ENCODE results near the gene PIGQ.
A peak's percentile ranks its signal among the peaks of the same experiment; 100 is the strongest.

PIGQ gene

DNA sequence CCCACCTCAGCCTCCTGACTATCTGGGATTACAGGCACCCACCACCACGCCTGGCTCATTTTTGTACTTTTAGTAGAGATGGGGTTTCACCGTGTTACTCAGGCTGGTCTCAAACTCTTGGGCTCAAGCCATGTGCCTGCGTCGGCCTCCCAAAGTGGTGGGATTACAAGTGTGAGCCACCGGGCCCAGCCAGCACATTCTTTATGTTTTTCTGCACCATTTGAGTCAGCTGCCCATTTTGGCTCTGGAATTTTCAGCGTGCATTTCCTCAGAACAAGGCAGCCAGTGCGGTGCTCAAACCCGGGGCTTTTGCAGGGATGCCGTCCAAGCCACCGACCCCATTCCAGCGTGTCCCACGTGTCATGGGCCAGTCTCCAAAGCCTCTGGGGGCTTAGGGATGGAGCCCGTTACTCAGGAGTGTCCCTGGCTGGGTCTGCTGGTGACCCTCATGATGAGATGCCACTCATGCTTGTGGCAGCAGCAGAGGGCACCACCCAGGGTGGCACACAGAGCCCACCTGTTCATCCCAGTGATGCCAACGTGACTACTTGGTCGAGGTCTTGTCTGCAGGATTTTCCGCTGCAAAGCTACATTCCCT lies 16.4 kb downstream of the PIGQ start:
- DNase-seq (ENCODE audit: insufficient read length), result no peak

DNA sequence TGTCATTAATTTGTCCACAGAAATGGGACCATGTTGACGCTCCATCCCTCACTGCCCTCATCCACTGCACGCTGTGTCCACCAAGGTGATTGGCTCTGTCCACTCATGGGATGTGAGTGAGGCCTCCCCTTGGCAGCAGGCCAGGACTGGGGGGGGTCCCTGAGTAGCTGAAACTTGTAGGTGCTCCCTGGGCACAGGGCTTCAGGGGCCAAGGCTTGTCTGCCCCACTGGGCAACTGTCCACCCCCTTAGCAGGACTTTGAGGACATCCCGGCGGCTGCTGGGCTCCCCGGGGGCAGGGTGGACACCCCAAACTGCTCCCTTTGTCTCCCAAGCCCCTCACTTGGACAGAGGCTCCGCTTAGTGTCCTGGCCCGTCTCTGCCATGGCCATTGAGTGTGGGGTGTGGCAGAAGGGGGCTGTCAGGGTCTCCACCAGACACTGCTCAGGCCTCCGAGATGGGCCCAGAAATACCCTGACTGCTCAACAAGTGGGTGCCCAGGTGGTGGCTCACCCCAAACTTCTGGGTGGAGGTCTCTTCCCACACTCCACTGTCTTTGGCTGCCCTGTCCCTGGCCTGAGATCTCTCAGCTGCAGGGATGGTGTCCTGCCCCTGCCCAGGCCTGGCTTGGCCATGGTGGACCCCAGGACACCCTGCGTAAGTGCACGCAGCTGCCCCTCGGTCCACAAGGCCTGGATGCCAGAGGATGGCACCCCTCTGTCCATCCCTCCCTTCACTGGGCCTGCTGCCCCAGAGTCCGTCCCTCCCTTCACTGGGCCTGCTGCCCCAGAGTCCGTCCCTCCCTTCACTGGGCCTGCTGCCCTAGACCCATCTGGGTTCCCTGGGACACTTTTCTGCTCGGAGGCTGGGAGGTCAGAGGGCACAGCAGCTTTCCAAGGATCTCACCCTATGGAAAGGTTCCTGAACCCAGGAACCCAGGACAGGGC lies 17.1 kb downstream of the PIGQ start:
- TF ChIP-seq POLR2AphosphoS5 (IDR thresholded peaks at IDR 0.05; ENCODE audit: low read depth, low read length) (no peak), POLR2A (IDR thresholded peaks at IDR 0.05; ENCODE audit: low read depth, low read length) (no peak), TAF1 (IDR thresholded peaks at IDR 0.05; ENCODE audit: borderline replicate concordance, low read depth, low read length) (no peak)
- DNase-seq (ENCODE audit: insufficient read length) (no peak), FAIRE-seq (no peak)

More for the DNA sequence above, 16.4 kb downstream of the PIGQ start:
- TF ChIP-seq POLR2AphosphoS5 (IDR thresholded peaks at IDR 0.05; ENCODE audit: low read depth, low read length) (no peak; the same call in 1 of the 2 replicates), POLR2A (IDR thresholded peaks at IDR 0.05; ENCODE audit: low read depth, low read length) (no peak), TAF1 (IDR thresholded peaks at IDR 0.05; ENCODE audit: borderline replicate concordance, low read depth, low read length) (no peak)
- FAIRE-seq, result no peak

DNA sequence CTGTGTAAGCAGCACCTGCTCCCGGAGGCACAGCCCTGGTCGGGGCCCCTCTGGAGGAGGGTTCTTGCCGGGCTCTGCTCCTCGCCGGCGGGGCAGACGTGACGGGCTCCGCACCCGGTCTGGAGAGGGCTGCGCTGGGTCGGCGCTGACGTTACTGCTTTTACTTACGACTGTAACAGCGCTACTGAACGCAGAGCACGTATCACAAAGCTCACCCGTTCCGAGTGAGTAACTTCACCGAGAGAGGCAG lies 18.8 kb downstream of the PIGQ start:
- FAIRE-seq, result peak; percentile 46
- TF ChIP-seq TAF1 (IDR thresholded peaks at IDR 0.05; ENCODE audit: borderline replicate concordance, low read depth, low read length) (no peak), POLR2A (IDR thresholded peaks at IDR 0.05; ENCODE audit: low read depth, low read length) (no peak), POLR2AphosphoS5 (IDR thresholded peaks at IDR 0.05; ENCODE audit: low read depth, low read length) (no peak; the same call in 1 of the 2 replicates)
- no peak for DNase-seq (ENCODE audit: insufficient read length)

DNA sequence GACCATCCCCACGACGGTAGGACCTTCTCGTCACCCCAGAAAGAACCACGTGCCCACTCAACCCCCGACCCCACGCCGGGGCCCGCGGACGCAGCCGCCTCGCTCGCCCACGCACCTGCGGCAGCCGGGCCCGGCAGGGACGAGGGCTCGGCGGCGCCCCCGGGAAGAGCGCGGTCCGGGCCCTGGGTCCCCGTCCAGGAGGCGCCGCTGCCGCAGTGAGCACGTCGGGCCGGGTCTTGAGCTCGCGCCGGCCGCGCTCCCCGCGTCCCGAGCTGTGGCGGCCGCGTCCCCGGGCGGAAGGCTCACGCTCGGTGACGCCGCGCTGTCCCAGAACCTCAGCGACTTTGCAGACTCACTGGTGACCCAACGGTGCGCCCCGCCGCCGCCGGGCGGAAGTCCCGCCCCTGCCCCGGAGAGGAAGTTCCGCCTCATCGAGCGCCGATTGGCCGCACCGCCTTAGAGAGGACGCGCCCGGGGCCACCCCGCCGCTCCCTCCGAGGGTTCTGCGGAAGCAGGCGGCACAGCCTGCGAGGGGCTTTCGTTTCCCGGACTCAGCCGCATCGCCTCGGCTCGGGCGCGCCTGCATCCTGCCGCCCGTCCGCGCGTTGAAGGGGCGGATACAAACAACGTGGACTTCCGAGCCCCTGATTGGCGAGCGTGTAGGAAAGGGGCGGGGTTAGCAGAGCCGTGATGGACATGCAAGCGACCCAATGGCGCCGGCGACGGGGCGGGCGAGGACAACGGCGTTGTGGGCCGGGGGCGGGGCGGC lies 19.3 kb downstream of the PIGQ start:
- no peak for FAIRE-seq
- peak; percentile 88 for DNase-seq (ENCODE audit: insufficient read length)
- TF ChIP-seq POLR2AphosphoS5 (IDR thresholded peaks at IDR 0.05; ENCODE audit: low read depth, low read length) (peak; percentile 66; the same call in 1 of the 2 replicates), TAF1 (IDR thresholded peaks at IDR 0.05; ENCODE audit: borderline replicate concordance, low read depth, low read length) (no peak; the same call in none of the 2 replicates), POLR2A (IDR thresholded peaks at IDR 0.05; ENCODE audit: low read depth, low read length) (peak; percentile 90)

DNA sequence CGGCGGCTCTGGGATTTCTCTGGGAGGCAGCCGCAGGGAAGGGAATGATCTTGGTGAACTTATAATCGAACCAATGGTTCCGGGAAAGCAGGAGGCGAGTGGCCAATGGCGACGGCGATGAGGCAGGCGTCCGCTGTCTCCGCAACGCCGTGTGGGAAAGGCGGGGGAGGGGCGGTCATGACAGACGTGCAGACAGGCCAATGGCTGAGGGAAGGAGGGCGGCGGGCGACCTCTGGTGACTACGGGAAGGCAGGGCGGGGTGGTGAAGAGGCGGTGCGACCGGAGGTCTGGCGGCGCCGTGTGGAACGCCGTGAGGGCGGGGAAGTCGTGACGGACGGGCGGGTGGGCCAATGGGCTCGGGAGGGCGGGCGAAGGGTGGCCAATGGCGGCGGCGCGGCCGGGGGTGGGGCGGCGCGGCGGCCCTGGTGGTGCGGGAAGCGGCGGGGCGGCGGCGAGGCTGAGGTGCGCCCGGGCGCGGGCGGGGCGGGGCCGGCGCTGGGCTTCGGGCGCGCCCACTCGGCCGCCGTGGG lies 20.0 kb downstream of the PIGQ start, which contains the start of gene RAB40C:
Gene RAB40C (plus strand): TSS at position 409 of the 530 bp plus-strand sequence. CDS start 226 bp downstream, outside the sequence.
- FAIRE-seq (peak; percentile 98), DNase-seq (ENCODE audit: insufficient read length) (peak; percentile 99)
- TF ChIP-seq POLR2A (IDR thresholded peaks at IDR 0.05; ENCODE audit: low read depth, low read length), result no peak
- no peak for TF ChIP-seq TAF1 (IDR thresholded peaks at IDR 0.05; ENCODE audit: borderline replicate concordance, low read depth, low read length)
- no peak for TF ChIP-seq POLR2AphosphoS5 (IDR thresholded peaks at IDR 0.05; ENCODE audit: low read depth, low read length)

DNA sequence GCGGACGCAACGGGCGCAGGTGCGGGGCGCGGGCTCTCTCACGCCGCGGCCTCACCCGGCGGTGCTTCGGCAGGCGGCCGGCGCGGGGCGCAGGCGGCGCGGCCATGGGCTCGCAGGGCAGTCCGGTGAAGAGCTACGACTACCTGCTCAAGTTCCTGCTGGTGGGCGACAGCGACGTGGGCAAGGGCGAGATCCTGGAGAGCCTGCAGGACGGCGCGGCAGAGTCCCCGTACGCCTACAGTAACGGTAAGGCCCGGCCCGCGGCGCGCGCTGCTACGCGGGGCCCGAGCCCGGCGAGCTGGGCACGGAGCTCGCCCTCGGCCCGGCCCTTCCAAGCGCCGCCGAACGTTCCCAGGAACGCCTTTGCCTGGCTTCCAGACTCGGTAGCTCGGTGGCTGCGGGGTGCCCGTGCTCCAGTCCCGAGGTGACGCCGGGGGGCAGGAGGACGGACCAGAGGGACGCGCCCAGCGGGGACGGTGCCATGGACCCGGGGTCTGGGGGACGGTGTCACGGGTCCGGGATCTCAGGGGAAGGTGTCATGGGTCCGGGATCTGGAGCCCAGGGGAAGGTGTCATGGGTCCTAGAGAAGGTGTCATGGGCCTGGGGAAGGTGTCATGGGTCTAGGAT lies 20.5 kb downstream of the PIGQ start:
- FAIRE-seq (no peak), DNase-seq (ENCODE audit: insufficient read length) (no peak)
- TF ChIP-seq TAF1 (IDR thresholded peaks at IDR 0.05; ENCODE audit: borderline replicate concordance, low read depth, low read length), result no peak
- no peak for TF ChIP-seq POLR2AphosphoS5 (IDR thresholded peaks at IDR 0.05; ENCODE audit: low read depth, low read length)
- TF ChIP-seq POLR2A (IDR thresholded peaks at IDR 0.05; ENCODE audit: low read depth, low read length), result no peak

DNA sequence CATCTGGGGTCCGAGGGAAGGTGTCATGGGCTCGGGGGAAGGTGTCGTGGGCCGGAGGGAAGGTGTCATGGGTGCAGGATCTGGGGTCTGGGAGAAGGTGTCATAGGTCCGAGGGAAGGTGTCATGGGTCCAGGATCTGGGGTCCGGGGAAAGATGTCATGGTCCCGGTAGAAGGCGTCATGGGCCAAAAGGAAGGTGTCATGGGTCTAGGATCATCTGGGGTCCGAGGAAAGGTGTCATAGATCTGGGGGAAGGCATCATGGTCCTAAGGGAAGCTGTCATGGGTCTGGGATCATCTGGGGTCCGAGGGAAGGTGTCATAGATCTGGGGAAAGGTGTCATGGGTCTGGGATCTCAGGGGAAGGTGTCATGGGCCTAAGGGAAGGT lies 21.0 kb downstream of the PIGQ start:
- DNase-seq (ENCODE audit: insufficient read length), result no peak
- FAIRE-seq, result no peak
- no peak for TF ChIP-seq POLR2A (IDR thresholded peaks at IDR 0.05; ENCODE audit: low read depth, low read length)

DNA sequence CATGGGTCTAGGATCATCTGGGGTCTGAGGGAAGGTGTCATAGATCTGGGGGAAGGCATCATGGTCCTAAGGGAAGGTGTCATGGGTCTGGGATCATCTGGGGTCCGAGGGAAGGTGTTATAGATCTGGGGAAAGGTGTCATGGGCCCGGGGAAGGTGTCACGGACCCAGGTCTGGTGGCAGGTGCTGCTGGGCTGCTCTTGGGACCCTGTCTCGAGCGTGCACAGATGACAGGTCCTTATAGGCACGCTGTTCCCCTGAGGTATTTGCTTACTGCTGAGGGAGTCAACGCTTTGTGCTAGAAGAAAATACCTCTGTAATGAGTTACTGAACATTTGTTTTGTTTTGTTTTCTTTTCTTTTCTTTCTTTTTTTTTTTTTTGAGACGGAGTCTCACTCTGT lies 21.5 kb downstream of the PIGQ start:
- DNase-seq (ENCODE audit: insufficient read length), result no peak
- TF ChIP-seq POLR2A (IDR thresholded peaks at IDR 0.05; ENCODE audit: low read depth, low read length) (no peak), TAF1 (IDR thresholded peaks at IDR 0.05; ENCODE audit: borderline replicate concordance, low read depth, low read length) (no peak), POLR2AphosphoS5 (IDR thresholded peaks at IDR 0.05; ENCODE audit: low read depth, low read length) (no peak)

DNA sequence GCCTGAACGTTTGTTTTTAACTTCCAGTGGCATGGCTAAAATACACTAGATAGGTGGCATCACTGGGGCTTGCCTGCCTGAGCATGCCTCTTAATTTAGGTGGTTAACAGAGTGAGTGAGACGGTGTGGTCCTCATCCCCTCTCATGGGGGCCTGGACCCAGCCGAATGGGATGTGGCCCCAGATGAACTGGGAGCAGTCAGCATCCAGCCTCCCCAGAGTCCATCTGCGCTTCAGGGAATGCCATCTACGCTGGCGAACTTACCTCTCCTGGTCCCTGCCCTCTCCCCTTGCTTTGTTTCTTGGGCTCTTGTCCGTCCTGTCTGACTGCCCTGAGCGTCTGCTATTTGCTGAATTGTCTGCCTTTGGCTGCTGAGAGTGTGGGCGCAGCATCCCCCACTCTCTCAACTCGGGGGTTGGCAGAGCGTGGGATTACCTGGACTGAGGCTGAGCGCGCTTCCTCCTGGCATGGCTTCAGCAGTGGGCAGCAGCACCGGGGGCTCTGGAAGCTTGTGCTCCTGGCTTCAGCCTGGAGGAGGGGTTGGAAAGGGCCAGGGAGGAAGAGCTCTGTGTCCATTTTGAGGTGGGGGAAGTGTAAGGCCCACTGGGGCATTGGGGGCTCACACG lies 22.2 kb downstream of the PIGQ start:
- no peak for DNase-seq (ENCODE audit: insufficient read length)
- no peak for TF ChIP-seq POLR2A (IDR thresholded peaks at IDR 0.05; ENCODE audit: low read depth, low read length)
- TF ChIP-seq TAF1 (IDR thresholded peaks at IDR 0.05; ENCODE audit: borderline replicate concordance, low read depth, low read length), result no peak
- TF ChIP-seq POLR2AphosphoS5 (IDR thresholded peaks at IDR 0.05; ENCODE audit: low read depth, low read length), result no peak
- no peak for FAIRE-seq

More for the DNA sequence above, 21.5 kb downstream of the PIGQ start:
- peak; percentile 57 for FAIRE-seq

DNA sequence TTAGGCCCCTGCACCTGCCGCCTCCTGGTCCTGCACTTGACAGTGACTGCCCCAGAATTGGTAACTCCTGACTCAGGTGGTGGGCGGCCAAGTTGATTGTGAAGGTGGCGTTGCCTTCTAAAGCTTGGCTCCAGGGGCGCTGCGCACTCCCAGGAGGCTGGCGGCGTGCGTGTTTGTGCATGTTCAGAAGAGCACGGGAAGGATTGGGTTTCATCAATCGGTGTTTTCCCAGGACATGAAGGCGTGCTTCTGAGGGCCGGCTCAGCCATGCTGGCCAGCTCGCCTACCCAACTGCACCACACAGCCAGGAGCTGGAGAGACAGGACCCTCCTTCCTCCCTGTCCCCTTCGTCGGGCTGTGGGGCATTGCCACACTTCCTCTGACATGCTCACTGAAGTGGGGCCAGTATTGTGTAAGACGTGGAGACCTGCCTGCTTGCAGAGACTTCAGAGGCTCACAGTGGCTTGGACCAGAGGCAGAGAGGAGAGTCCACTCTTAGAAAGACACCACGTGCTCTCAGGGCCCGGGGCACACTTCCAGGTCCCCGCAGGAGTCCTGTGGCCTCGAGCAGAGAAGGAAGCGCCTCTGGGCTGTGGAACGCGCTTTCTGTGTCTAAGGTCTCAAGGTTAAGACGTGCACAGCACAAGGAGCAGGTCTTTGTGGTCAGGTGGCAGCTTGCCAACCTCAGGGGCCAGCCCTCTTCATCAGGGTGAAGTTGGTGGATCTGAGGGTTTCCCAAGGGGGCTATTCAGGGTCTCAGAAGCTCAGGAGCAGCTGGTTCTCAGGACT lies 22.9 kb downstream of the PIGQ start:
- FAIRE-seq (no peak), DNase-seq (ENCODE audit: insufficient read length) (no peak)
- TF ChIP-seq POLR2AphosphoS5 (IDR thresholded peaks at IDR 0.05; ENCODE audit: low read depth, low read length) (no peak), POLR2A (IDR thresholded peaks at IDR 0.05; ENCODE audit: low read depth, low read length) (no peak), TAF1 (IDR thresholded peaks at IDR 0.05; ENCODE audit: borderline replicate concordance, low read depth, low read length) (no peak)
